Smooth muscle cell (in vitro differentiated cells): Measurements from ENCODE around the gene CERKL. TPM values are rescaled to one million over a fixed set of nuclear protein-coding genes. Genes with fewer than 3 reads are reported as not detected.

Experiments
- DNase-seq: peaks from one replicate; lab custom pipeline; 2025; ENCODE audit not compliant: unreplicated experiment; lab: John Stamatoyannopoulos, UW
- H2AFZ ChIP-seq: fragments of 200-600 bp; sonication (generic); 2 replicates; pipeline ENCODE4 v1.6.0; 2016; ENCODE audit warnings: antibody characterized with exemption, low read depth, mild to moderate bottlenecking
- H3F3A ChIP-seq: fragments of 200-600 bp; sonication (generic); 2 replicates; pipeline ENCODE4 v1.6.0; 2017; ENCODE audit warnings: antibody characterized with exemption, low read depth
- H3K27ac ChIP-seq: fragments of 200-600 bp; sonication (generic); 2 replicates; pipeline ENCODE4 v1.5.1; 2016; ENCODE audit warnings: low read depth, mild to moderate bottlenecking
- H3K27me3 ChIP-seq: fragments of 200-600 bp; sonication (generic); 2 replicates; pipeline ENCODE4 v1.6.1; 2016; ENCODE audit warnings: low read depth, mild to moderate bottlenecking
- H3K36me3 ChIP-seq: fragments of 200-600 bp; sonication (generic); 2 replicates; pipeline ENCODE4 v1.5.1; 2016; ENCODE audit warnings: low read depth
- H3K4me1 ChIP-seq: fragments of 200-600 bp; sonication (generic); 2 replicates; pipeline ENCODE4 v1.5.1; 2016; ENCODE audit warnings: low read depth
- H3K4me2 ChIP-seq: fragments of 200-600 bp; sonication (generic); 2 replicates; pipeline ENCODE4 v1.6.0; 2016; ENCODE audit warnings: mild to moderate bottlenecking
- H3K4me3 ChIP-seq: fragments of 200-600 bp; sonication (generic); 2 replicates; pipeline ENCODE4 v1.5.1; 2016; ENCODE audit warnings: mild to moderate bottlenecking
- H3K79me2 ChIP-seq: fragments of 200-600 bp; sonication (generic); 2 replicates; pipeline ENCODE4 v1.6.0; 2016; ENCODE audit warnings: low read depth, mild to moderate bottlenecking
- H3K9ac ChIP-seq: fragments of 200-600 bp; sonication (generic); 2 replicates; pipeline ENCODE4 v1.6.0; 2016; ENCODE audit warnings: low read depth
- H3K9me3 ChIP-seq: fragments of 200-600 bp; sonication (generic); replicated peaks from 2 replicates; pipeline ENCODE4 v1.5.1; 2016; ENCODE audit warnings: low read depth
- H4K20me1 ChIP-seq: fragments of 200-600 bp; sonication (generic); 2 replicates; pipeline ENCODE4 v1.6.0; 2016; ENCODE audit warnings: low read depth
- WGBS: methylation state at CpG from one replicate; pipeline ENCODE4 v1.1.7; 2016; ENCODE audit warnings: low lambda C conversion rate; 5-methylcytosine and 5-hydroxymethylcytosine counted together
- polyA plus RNA-seq: library from polyadenylated mRNA; unstranded; fragments of >200 nt; fragmentation: Nextera tagmentation; extraction: Ambion mirVana; gene quantifications from 2 replicates; pipeline ENCODE4 v1.2.1, GENCODE V29; 2016
- total RNA-seq: library from RNA; depleted of rRNA; stranded (reverse); fragments of >200 nt; gene quantifications from 2 replicates; pipeline ENCODE4 v1.2.3, GENCODE V29; 2014
- TF ChIP-seq, protein P1 (sequence below): fragments of 200-600 bp; sonication (generic); IDR thresholded peaks from 2 replicates; pipeline ENCODE4 v1.5.1; 2017; ENCODE audit warnings: borderline replicate concordance, mild to moderate bottlenecking, antibody characterized with exemption; ENCODE audit not compliant: insufficient read depth, poor library complexity, severe bottlenecking

Gene CERKL
- total and polyA plus RNA-seq, 2 experiments from 2014 or later: 1.4 TPM; not detected in 1

DNA sequence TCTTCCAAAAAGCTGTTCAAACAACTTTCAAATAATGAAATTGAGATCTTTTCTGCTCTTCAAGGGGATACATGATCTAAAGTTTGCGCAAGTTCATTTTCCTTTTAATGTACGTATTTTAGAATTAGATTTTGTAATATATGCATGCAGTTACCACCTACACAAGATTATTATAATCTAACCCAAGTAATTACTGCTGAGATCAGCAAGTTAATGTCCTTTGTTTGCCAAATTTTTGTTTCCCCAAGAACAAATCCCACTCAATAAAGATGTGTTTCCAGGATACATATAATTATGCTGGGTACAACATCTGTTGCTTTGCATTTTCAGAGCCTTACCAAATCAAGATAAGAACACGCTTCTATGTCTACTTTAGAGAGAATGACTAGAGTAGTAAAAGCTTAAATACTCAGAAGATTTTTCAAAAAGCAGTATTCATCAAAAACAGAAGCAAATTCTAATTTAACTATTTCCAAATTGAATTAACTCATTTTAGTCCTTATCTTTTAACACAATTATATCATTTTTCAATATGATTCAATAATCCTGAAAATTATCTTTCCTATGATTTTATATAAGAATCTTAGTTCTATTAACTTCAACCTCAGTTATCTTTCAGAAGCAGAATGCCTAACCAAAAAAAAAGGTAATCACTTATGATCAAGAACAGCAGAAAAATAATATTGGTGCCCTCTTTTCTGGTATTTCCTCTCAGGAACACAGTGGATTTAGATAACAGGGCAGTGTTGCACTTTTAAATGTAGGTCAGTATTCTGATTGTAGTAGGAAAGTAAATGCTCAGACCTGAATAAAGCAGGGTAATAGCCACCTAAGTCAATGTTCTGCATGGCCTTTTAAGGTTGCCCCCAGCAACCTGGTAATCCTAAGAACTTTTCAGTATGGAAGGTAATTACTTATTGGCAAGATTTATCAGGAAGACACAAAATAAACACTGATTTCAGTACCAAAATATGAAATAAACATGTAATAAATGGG lies 28.0 kb downstream of the CERKL start:
- 78% methylated on average over 3 of the region's 3 CpGs for WGBS
- TF ChIP-seq, protein P1, sequence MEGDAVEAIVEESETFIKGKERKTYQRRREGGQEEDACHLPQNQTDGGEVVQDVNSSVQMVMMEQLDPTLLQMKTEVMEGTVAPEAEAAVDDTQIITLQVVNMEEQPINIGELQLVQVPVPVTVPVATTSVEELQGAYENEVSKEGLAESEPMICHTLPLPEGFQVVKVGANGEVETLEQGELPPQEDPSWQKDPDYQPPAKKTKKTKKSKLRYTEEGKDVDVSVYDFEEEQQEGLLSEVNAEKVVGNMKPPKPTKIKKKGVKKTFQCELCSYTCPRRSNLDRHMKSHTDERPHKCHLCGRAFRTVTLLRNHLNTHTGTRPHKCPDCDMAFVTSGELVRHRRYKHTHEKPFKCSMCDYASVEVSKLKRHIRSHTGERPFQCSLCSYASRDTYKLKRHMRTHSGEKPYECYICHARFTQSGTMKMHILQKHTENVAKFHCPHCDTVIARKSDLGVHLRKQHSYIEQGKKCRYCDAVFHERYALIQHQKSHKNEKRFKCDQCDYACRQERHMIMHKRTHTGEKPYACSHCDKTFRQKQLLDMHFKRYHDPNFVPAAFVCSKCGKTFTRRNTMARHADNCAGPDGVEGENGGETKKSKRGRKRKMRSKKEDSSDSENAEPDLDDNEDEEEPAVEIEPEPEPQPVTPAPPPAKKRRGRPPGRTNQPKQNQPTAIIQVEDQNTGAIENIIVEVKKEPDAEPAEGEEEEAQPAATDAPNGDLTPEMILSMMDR: no peak
- H2AFZ ChIP-seq: no peak overlapping the region

DNA sequence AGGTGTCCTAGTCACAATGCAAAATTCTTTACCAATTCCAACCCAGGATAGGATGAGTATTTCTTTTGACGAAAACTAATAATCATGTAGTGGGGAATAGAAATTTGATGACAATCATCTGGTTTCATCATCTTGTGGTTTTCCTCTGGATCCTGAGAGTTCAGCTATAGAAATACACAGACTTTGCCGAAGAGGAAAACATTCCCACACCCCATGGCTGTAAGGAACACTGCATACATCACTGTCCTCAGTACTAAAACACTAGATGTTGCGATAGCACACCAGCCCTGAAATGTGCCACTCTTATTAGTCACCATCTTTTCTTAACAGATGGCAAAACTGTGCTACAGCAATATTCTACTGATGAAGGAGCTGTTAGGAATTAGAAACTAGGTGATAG lies 29.4 kb downstream of the CERKL start:
- DNase-seq: no peak
- TF ChIP-seq, protein P1: no peak

More for the DNA sequence above, 28.0 kb downstream of the CERKL start:
- Histone ChIP-seq H3K27ac (no peak overlapping the region), H3K4me1 (no peaks in the 10 kb centered on the region), H3K4me3 (no peak overlapping the region), H3F3A (no peaks in the 10 kb centered on the region), H3K4me2 (no peak overlapping the region), H3K36me3 (no peaks in the 10 kb centered on the region), H4K20me1 (no peaks in the 10 kb centered on the region), H3K9me3 (no peaks in the 10 kb centered on the region), H3K9ac (no peak overlapping the region), H3K79me2 (no peaks in the 10 kb centered on the region), H3K27me3 (no peaks in the 10 kb centered on the region)
- DNase-seq: no peak

DNA sequence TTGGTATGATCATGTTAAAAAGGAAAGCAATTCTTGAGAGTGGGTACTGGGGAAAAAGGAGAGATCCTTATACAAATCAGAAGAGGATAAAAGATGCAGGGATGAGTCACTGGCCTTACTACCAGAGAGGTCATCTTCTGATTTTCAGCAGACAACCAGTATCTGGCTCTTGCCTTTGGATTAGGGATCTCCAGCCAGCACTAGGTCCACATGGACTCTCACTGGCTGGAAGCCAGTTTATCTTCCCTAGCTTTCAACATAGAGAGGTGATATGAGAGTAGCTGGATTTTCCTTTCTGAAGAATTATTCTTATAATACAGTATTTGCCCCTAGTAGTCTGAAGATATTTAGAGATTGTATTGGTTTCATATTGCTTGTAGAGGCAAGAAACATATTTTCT lies 30.2 kb downstream of the CERKL start:
- no peak overlapping the region for H2AFZ ChIP-seq
- DNase-seq: no peak
- no peaks in the 10 kb centered on the region for H3K27me3 ChIP-seq
- no peak overlapping the region for H3K9ac ChIP-seq
- no peaks in the 10 kb centered on the region for H3K9me3 ChIP-seq
- no peak overlapping the region for H3K4me3 ChIP-seq
- no peaks in the 10 kb centered on the region for H3K4me1 ChIP-seq
- no peak overlapping the region for H3K27ac ChIP-seq
- no peaks in the 10 kb centered on the region for H3K36me3 ChIP-seq
- H3F3A ChIP-seq: no peaks in the 10 kb centered on the region
- H3K4me2 ChIP-seq: no peak overlapping the region
- TF ChIP-seq, protein P1: no peak
- H4K20me1 ChIP-seq: no peaks in the 10 kb centered on the region
- H3K79me2 ChIP-seq: no peaks in the 10 kb centered on the region

More for the DNA sequence above, 29.4 kb downstream of the CERKL start:
- H3K36me3 ChIP-seq: no peaks in the 10 kb centered on the region
- H3K4me1 ChIP-seq: no peaks in the 10 kb centered on the region
- no peak overlapping the region for H3K4me2 ChIP-seq
- no peak overlapping the region for H2AFZ ChIP-seq
- no peaks in the 10 kb centered on the region for H3K9me3 ChIP-seq
- no peak overlapping the region for H3K4me3 ChIP-seq
- H3K9ac ChIP-seq: no peak overlapping the region
- H3K79me2 ChIP-seq: no peaks in the 10 kb centered on the region
- no peaks in the 10 kb centered on the region for H3K27me3 ChIP-seq
- H4K20me1 ChIP-seq: no peaks in the 10 kb centered on the region
- H3K27ac ChIP-seq: no peak overlapping the region
- H3F3A ChIP-seq: no peaks in the 10 kb centered on the region
- 65% methylated on average over 3 of the region's 3 CpGs for WGBS
